GM18520 (cell line): ENCODE measurements around the gene MTHFD1.

Experiments used
- ATAC-seq: cut with Tn5 transposase; IDR thresholded peaks from one replicate; pipeline ENCODE4 v1.9.1; 2021; ENCODE audit not compliant: unreplicated experiment

MTHFD1 gene

GRCh38 chr14:64488590-64489099 lies 100.5 kb downstream of the MTHFD1 start:
- no peak for ATAC-seq

- no peak for ATAC-seq
These were observed 103.5 kb downstream of the MTHFD1 start for GRCh38 chr14:64491637-64492036.

- no peak for ATAC-seq
These were observed 105.3 kb downstream of the MTHFD1 start for GRCh38 chr14:64493455-64493854.

- ATAC-seq: no peak
These were observed 107.1 kb downstream of the MTHFD1 start for GRCh38 chr14:64495252-64495651.

- ATAC-seq: no peak
These were observed 108.6 kb downstream of the MTHFD1 start for GRCh38 chr14:64496764-64497163.

GRCh38 chr14:64500088-64500487 lies 111.9 kb downstream of the MTHFD1 start:
- no peak for ATAC-seq

GRCh38 chr14:64501411-64502171 lies 113.4 kb downstream of the MTHFD1 start:
- ATAC-seq: no peak

GRCh38 chr14:64502456-64502855 lies 114.3 kb downstream of the MTHFD1 start:
- no peak for ATAC-seq

- ATAC-seq: no peak
These were observed 114.8 kb downstream of the MTHFD1 start for GRCh38 chr14:64502887-64503433.

- ATAC-seq: peak; percentile 57
These were observed 115.5 kb downstream of the MTHFD1 start, which contains the start of gene ZBTB25 for GRCh38 chr14:64503434-64504309. TSS of gene ZBTB25 (minus strand) at chr14:64503838. CDS start at chr14:64490533, 13,305 bp downstream.

- ATAC-seq: no peak
These were observed 116.2 kb downstream of the MTHFD1 start, which contains the start of gene ZBTB1 for GRCh38 chr14:64504310-64504896. TSS of gene ZBTB1 (plus strand) at chr14:64504770. CDS start at chr14:64521505, 16,735 bp downstream.

- ATAC-seq: no peak
These were observed 117.0 kb downstream of the MTHFD1 start for GRCh38 chr14:64504897-64505794.

GRCh38 chr14:64506721-64507120 lies 118.6 kb downstream of the MTHFD1 start:
- ATAC-seq: no peak

GRCh38 chr14:64507376-64508156 lies 119.4 kb downstream of the MTHFD1 start:
- ATAC-seq: no peak

GRCh38 chr14:64508215-64508776 lies 120.1 kb downstream of the MTHFD1 start:
- ATAC-seq: no peak

GRCh38 chr14:64509036-64509435 lies 120.9 kb downstream of the MTHFD1 start:
- ATAC-seq: no peak
